ENCODE measurements around the gene CNPY1.
"Not testable (repeated sequence)": the region's sequence is repeated elsewhere in the genome, so short reads cannot be mapped to it uniquely, and the experiment has no call there.

The CNPY1 gene

GRCh38 chr7:155577509-155577905 is 31.1 kb upstream of the CNPY1 start:
- no peak for DNase-seq

GRCh38 chr7:155576900-155577508 is 30.6 kb upstream of the CNPY1 start:
- no peak for DNase-seq

GRCh38 chr7:155576416-155576815 is 30.1 kb upstream of the CNPY1 start:
- no peak for DNase-seq

- no peak for DNase-seq
Measured at GRCh38 chr7:155574556-155575290, 28.4 kb upstream of the CNPY1 start.

- DNase-seq, result no peak
Measured at GRCh38 chr7:155571581-155572345, 25.4 kb upstream of the CNPY1 start.

- DNase-seq, result no peak
Measured at GRCh38 chr7:155570991-155571390, 24.6 kb upstream of the CNPY1 start.

GRCh38 chr7:155570171-155570958 is 24.0 kb upstream of the CNPY1 start:
- no peak for DNase-seq

- no peak for DNase-seq
Measured at GRCh38 chr7:155569681-155570080, 23.3 kb upstream of the CNPY1 start.

- DNase-seq, result no peak
Measured at GRCh38 chr7:155568842-155569494, 22.6 kb upstream of the CNPY1 start.

- DNase-seq, result no peak
Measured at GRCh38 chr7:155568333-155568660, 21.9 kb upstream of the CNPY1 start.

- no peak for DNase-seq
Measured at GRCh38 chr7:155567646-155568332, 21.4 kb upstream of the CNPY1 start.

GRCh38 chr7:155566011-155566836 is 19.9 kb upstream of the CNPY1 start:
- no peak for DNase-seq

- DNase-seq, result no peak
Measured at GRCh38 chr7:155565596-155565995, 19.2 kb upstream of the CNPY1 start.

- not testable (repeated sequence) for DNase-seq
Measured at GRCh38 chr7:155562976-155563375, 16.6 kb upstream of the CNPY1 start.

- DNase-seq, result no peak
Measured at GRCh38 chr7:155562106-155562505, 15.7 kb upstream of the CNPY1 start.

- no peak for DNase-seq
Measured at GRCh38 chr7:155560982-155561686, 14.8 kb upstream of the CNPY1 start.

- DNase-seq, result no peak
Measured at GRCh38 chr7:155560196-155560885, 14.0 kb upstream of the CNPY1 start.

GRCh38 chr7:155559519-155560108 is 13.3 kb upstream of the CNPY1 start:
- no peak for DNase-seq

- no peak for DNase-seq
Measured at GRCh38 chr7:155558961-155559360, 12.6 kb upstream of the CNPY1 start.
